Stimulated activated CD4-positive, alpha-beta T cell treated with anti-CD3 and anti-CD28 coated beads, TNF-alpha, amount 100 ng/mL, for 48 hours (primary cell): ENCODE measurements around the gene SLC41A1.

Source experiments
- DNase-seq, 3 donors: peaks; one replicate each; pipeline ENCODE4 v3.0.0-alpha.2; 2020; ENCODE audit warnings: low read depth in 3 of 3

SLC41A1 gene

GRCh38 chr1:205822397-205822796 lies 9.4 kb upstream of the SLC41A1 start:
- DNase-seq, result no peak

- DNase-seq, result no peak
Measured at GRCh38 chr1:205817988-205818387, 5.0 kb upstream of the SLC41A1 start.

GRCh38 chr1:205817364-205817763 lies 4.4 kb upstream of the SLC41A1 start:
- DNase-seq, result no peak

- no peak for DNase-seq
Measured at GRCh38 chr1:205813755-205814058, 709 bp upstream of the SLC41A1 start.

GRCh38 chr1:205812271-205812877 lies 624 bp downstream of the SLC41A1 start:
- peak in 1 of 3 donors; percentile 18 for DNase-seq

- no peak for DNase-seq
Measured at GRCh38 chr1:205811660-205812059, 1.3 kb downstream of the SLC41A1 start.

- DNase-seq, result no peak
Measured at GRCh38 chr1:205810448-205811157, 2.4 kb downstream of the SLC41A1 start.

GRCh38 chr1:205809942-205810345 lies 3.1 kb downstream of the SLC41A1 start:
- no peak for DNase-seq

- DNase-seq, result no peak
Measured at GRCh38 chr1:205809469-205809868, 3.5 kb downstream of the SLC41A1 start.

GRCh38 chr1:205805082-205805711 lies 7.8 kb downstream of the SLC41A1 start:
- peak; percentile 34 to 47 (median 35) for DNase-seq

- DNase-seq, result no peak
Measured at GRCh38 chr1:205804605-205805004, 8.4 kb downstream of the SLC41A1 start.

GRCh38 chr1:205803986-205804385 lies 9.0 kb downstream of the SLC41A1 start:
- no peak for DNase-seq

GRCh38 chr1:205802060-205802459 lies 10.9 kb downstream of the SLC41A1 start:
- no peak for DNase-seq

GRCh38 chr1:205800981-205801703 lies 11.9 kb downstream of the SLC41A1 start:
- no peak for DNase-seq

- no peak for DNase-seq
Measured at GRCh38 chr1:205800427-205800826, 12.6 kb downstream of the SLC41A1 start.

GRCh38 chr1:205798577-205798976 lies 14.4 kb downstream of the SLC41A1 start:
- no peak for DNase-seq

- no peak for DNase-seq
Measured at GRCh38 chr1:205797168-205797567, 15.8 kb downstream of the SLC41A1 start.

- DNase-seq, result no peak
Measured at GRCh38 chr1:205794011-205794730, 18.8 kb downstream of the SLC41A1 start.

- no peak for DNase-seq
Measured at GRCh38 chr1:205792961-205793673, 19.9 kb downstream of the SLC41A1 start.

GRCh38 chr1:205792481-205792881 lies 20.5 kb downstream of the SLC41A1 start:
- no peak for DNase-seq

- peak in 2 of 3 donors; percentile 23 to 39 for DNase-seq
Measured at GRCh38 chr1:205791568-205792180, 21.3 kb downstream of the SLC41A1 start.
